HG02642 (cell line): ENCODE results near the gene NPLOC4.
"Not testable (repeated sequence)": the region's sequence is repeated elsewhere in the genome, so short reads cannot be mapped to it uniquely, and the experiment has no call there.

Experiments
- ATAC-seq: cut with Tn5 transposase; IDR thresholded peaks from one replicate; pipeline ENCODE4 v1.9.1; 2021; ENCODE audit warnings: mild to moderate bottlenecking; ENCODE audit not compliant: unreplicated experiment, poor library complexity

NPLOC4 gene

GRCh38 chr17:81599719-81600486, 37.0 kb downstream of the NPLOC4 start:
- ATAC-seq = no peak

GRCh38 chr17:81593105-81593871, 43.6 kb downstream of the NPLOC4 start:
- ATAC-seq = no peak

- no peak for ATAC-seq
Measured at GRCh38 chr17:81591971-81592370, 44.9 kb downstream of the NPLOC4 start.

GRCh38 chr17:81590121-81590520, 46.8 kb downstream of the NPLOC4 start:
- no peak for ATAC-seq

GRCh38 chr17:81589612-81590011, 47.3 kb downstream of the NPLOC4 start:
- no peak for ATAC-seq

GRCh38 chr17:81586096-81586495, 50.8 kb downstream of the NPLOC4 start:
- ATAC-seq = no peak

- not testable (repeated sequence) for ATAC-seq
Measured at GRCh38 chr17:81584771-81585170, 52.1 kb downstream of the NPLOC4 start.

GRCh38 chr17:81583589-81584342, 53.1 kb downstream of the NPLOC4 start:
- no peak for ATAC-seq

GRCh38 chr17:81582749-81583148, 54.2 kb downstream of the NPLOC4 start:
- no peak for ATAC-seq

- ATAC-seq = no peak
Measured at GRCh38 chr17:81582341-81582740, 54.6 kb downstream of the NPLOC4 start.

GRCh38 chr17:81581758-81582157, 55.2 kb downstream of the NPLOC4 start:
- no peak for ATAC-seq

- no peak for ATAC-seq
Measured at GRCh38 chr17:81580481-81580880, 56.4 kb downstream of the NPLOC4 start.

GRCh38 chr17:81579821-81580321, 57.0 kb downstream of the NPLOC4 start:
- no peak for ATAC-seq

- no peak for ATAC-seq
Measured at GRCh38 chr17:81579298-81579697, 57.6 kb downstream of the NPLOC4 start.

- ATAC-seq = no peak
Measured at GRCh38 chr17:81578561-81579225, 58.2 kb downstream of the NPLOC4 start.

GRCh38 chr17:81578038-81578441, 58.9 kb downstream of the NPLOC4 start:
- ATAC-seq = no peak

- ATAC-seq = no peak
Measured at GRCh38 chr17:81577278-81578000, 59.5 kb downstream of the NPLOC4 start.

GRCh38 chr17:81576621-81577277, 60.2 kb downstream of the NPLOC4 start:
- no peak for ATAC-seq

- ATAC-seq = no peak
Measured at GRCh38 chr17:81575836-81576235, 61.1 kb downstream of the NPLOC4 start.
